HEK293 (cell line): ENCODE data around the gene SPOCK1.

ENCODE experiments used
- CTCF ChIP-seq: fragments of 450-650 bp; formaldehyde crosslinking; IDR thresholded peaks from 2 replicates; pipeline ENCODE4 v1.5.1; 2016; ENCODE audit warnings: missing biosample characterization, missing genetic modification characterization
- HOXD13 ChIP-seq: sonication (generic); formaldehyde crosslinking; IDR thresholded peaks from 2 replicates; pipeline ENCODE4 v1.8.0; 2022; ENCODE audit warnings: missing genetic modification reagents, borderline replicate concordance
- WT1 ChIP-seq: fragments of 450-650 bp; formaldehyde crosslinking; IDR thresholded peaks from 2 replicates; pipeline ENCODE4 v1.5.1; 2016; ENCODE audit warnings: missing biosample characterization, missing genetic modification characterization
- ZBTB7A ChIP-seq: fragments of 450-650 bp; formaldehyde crosslinking; IDR thresholded peaks from 2 replicates; pipeline ENCODE4 v1.5.1; 2016; ENCODE audit warnings: low read depth, missing biosample characterization, missing genetic modification characterization
- ZNF335 ChIP-seq: fragments of 450-650 bp; formaldehyde crosslinking; conservative IDR thresholded peaks from 2 replicates; pipeline ENCODE4 v1.5.1; 2016; ENCODE audit warnings: missing biosample characterization, missing genetic modification characterization
- ZNF561 ChIP-seq: fragments of 450-650 bp; IDR thresholded peaks from 2 replicates; pipeline ENCODE4 v1.5.1; 2018; ENCODE audit warnings: missing biosample characterization, missing genetic modification characterization, borderline replicate concordance

- no peak for TF ChIP-seq ZBTB7A (tag by site-specific recombination)
- TF ChIP-seq ZNF335 (tag by site-specific recombination): no peak
- TF ChIP-seq CTCF (tag by site-specific recombination): no peak
- TF ChIP-seq ZNF561 (tag by site-specific recombination): no peak
- no peak for TF ChIP-seq WT1 (tag by site-specific recombination)
- no peak for TF ChIP-seq HOXD13 (CRISPR knock-in tag)
These were observed 188.9 kb downstream of the SPOCK1 start for GRCh38 chr5:137310051-137310730.
